Limb (tissue), 2 donors: ENCODE results near the gene GAS1.
A peak's percentile ranks its signal among the peaks of the same experiment; 100 is the strongest.

Source experiments
- DNase-seq, 2 donors: peaks; one replicate each; pipeline ENCODE4 v3.0.0-alpha.2; 2016; ENCODE audit errors: extremely low spot score in 2 of 2

Gene GAS1

DNA sequence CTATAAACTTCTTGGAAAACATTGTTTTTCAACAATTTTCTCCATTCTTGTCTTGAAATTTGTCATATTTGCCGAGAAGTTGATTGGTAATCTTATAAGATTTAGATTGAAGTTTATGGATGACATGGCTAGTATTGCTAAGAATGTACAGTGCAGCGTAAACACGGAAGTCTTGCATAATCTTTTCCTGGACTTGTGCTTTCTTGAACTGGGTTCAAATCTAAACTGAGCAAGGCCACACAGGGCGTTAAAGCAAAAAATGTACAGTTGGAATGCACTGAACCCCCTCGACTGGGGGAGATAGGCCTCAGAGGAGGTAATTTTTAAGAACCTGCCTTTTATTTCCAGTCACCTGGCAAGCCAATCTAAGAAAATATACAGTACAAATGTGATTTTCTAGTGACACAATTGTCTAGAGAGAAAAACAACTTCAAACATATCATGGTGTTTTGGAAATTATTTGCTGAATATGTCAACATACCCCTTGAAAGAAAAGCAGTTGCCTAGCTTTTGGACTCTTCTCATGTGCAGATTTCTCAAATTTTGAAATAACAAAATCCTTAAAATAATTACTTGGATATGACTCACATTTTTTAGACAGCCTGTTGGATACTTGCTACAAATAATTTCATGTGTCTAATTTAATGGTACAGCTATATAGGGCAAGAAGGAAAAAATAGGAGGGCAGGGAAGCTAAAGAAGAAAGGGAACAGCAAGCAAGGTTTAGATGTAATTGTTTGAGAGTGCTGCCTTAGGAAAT, 18.5 kb upstream of the GAS1 start:
- DNase-seq, result no peak

DNA sequence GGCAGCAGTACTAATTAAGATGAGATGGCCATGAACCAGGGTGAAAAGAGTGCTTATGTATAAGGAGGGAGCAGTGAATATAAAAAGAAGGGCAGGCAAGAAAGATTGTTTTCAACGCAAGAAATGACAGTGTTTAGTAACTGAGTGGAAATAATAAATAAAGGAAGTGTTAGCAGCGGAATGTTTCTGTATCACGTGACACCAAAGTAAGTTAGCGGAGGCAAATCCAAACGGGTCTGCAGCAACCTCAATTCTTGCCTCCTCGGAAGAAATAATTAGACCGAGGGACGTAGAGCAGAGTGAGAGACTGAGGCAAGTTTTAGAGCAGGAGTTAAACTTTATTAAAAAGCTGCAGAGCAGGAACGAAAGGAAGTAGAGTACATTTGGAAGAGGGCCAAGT, 15.4 kb upstream of the GAS1 start:
- DNase-seq, result no peak

DNA sequence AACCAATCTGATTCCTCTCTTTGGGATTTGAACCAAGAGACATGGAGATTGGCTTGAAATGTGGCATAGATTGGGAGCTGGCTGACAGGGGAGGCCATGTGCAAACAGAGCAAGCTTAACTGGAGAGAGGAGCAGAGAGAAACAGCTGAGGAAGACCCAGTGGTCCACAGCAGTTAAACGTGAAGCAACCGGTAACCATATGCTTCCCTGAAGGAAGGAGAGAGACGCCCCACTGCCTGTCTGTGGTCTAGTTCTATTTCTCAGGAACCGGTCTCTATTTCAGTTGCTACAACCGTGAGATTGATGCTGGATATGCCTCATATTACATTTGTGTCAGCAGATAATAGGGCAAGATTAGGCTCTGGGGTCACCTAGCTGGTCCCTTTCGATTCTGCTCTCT, 13.6 kb upstream of the GAS1 start:
- DNase-seq, result no peak

DNA sequence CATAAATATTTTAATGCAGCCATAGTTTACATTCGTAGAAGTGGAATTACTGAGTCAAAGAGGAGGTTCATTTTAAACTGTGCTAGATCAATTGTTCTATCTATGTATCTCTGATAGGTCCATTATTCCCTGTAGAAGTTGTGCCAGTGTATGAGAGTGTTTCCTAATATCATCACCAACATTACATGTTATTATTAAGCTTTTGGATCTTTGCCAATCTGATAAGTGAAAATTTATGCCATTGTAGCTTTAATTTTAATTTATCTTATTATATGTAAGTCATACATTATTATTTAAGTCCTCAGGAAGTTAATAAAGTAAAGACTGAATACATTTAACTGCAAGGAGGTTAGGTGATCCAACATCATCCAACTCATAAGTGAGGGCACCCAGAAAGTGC, 10.9 kb upstream of the GAS1 start:
- DNase-seq, result no peak

DNA sequence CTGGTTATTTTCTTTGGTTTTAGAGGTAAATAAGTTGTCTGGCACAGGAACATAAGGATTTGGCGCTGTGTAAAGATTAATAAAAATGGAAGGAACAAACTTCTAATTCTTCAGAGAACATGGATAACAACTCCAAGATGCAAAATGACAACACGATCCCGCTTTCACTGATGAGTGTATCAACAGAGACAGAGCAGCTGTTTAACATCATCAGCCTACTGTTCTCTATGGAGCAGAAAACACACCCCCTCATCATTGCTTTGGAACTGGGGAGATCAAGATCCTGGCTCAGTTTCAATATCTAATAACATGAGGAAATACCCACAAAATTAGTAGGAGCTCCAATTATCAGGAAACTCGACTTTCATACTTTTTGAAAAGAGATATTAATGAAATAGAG, 8.3 kb upstream of the GAS1 start:
- DNase-seq, result no peak

DNA sequence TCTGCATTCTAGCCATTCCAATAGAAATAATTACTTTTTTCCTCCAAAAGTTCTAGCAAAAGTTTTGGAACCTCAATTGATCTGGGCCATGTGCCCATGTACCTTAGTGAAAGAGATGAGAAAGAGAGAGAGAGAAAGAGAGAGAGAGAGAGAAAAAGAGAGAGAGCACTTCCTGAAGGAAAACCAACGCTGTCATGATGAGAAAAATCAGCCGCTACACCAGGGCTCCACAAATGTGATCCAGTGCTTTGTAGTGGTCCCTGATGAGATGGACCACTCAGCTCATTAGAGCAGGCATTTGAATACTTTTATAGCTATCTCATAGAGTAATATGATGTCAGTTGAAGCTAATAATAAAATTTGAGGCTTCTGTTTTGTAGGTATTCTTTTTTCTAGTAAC, 7.7 kb upstream of the GAS1 start:
- no peak for DNase-seq

DNA sequence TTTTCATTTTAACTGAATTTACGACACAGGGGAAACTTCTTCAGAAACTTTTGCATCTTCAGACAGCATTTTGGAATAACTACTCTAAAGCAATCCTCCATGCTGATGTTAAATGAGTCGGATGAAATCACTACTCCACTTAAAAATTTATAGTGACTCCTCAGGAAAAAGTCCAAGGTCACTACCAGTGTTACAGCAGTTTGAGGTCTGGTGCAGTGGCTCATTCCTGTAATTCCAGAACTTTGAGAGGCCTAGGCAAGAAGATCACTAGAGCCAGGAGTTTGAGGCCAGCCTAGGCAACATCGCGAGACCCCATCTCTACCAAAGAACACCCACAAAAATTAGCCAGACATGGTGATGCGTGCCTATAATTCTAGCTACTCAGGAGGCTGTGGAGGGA, 5.9 kb upstream of the GAS1 start:
- no peak for DNase-seq

DNA sequence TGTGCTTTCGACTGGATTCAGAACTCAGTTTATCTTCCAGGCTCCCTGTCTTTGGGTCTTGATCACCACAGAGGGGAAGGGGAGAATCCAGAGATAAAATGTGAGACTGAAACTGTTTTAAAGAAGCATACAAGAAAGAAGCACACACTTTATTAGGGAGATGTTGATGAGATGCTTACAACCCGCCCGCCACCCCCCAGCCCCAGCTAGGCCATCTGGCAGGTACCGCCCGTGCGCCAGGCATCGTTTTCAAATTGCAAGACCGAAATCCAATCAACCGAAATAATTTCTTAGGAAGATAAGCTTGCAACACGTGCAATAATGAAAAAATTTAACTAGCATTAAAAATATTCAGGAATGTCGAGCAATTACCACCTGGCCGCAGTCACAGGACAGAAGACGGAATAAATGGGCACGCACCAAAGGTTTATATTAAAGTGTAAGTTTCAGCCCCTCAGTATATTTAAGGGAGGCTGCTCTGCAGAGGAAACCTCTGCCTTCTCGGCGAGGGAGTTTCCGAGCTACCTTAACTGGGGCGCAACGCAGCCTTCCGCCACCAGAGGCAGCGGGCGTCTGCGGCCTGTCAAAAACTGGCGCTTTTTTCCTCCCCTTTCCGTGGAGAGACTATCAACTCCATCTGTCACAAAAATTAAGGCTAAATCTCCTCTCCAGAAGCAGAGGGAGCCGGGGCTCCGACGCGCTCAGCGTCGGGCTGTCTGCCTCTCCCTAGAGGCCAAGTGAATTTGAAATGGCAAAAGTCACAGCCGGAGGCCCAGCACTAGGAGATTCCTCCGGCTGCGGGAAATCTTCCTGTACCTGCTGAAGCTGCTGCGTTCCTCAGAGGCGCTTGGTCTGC, 996 bp upstream of the GAS1 start:
- peak; percentile 92 for DNase-seq

DNA sequence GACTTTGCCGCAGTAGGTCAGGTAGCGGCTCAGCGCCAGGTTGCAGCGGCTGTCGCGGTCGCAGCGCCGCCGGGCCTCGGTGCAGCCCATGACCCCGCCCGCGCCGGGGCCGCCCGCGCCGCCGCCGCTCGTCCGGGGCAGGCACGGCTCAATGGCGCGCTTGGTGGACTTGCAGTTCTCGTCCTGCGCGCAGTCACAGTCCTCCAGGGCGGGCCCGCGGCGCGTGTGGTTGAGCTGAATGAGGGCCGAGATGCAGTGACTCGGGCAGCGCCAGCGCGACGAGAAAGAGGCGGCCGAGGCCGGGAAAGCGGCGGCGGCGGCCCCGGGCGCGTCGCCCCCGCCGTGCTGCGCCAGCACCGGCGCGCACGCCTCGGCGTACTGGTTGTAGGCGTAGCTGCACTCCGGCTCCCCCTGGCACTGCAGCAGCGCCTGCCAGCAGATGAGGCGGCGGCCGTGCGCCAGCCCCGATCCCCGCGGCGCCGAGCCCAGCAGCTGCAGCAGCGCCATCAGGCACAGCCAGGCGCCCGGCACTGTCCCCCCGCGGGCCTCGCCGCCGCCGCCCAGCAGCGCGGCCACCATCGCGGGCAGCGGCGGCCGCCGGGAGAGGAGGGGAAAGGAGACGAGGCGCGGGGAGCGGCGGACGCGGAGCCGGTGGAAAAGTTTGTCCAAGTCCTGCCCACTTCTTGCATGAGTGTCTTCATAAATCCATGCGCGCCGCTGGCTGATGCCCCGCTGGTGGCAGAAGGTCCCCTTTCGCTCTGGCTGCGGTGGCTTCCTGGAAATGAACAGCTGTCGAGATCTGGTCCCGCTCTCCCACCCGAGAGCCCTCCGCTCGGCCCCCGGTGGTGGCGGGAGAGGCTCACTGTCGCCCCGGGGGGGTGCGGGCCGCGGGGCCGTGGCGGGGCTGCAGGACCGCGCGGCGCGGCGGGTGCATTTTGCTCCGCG, 833 bp downstream of the GAS1 start:
- DNase-seq, result peak in 1 of 2 donors; percentile 84

DNA sequence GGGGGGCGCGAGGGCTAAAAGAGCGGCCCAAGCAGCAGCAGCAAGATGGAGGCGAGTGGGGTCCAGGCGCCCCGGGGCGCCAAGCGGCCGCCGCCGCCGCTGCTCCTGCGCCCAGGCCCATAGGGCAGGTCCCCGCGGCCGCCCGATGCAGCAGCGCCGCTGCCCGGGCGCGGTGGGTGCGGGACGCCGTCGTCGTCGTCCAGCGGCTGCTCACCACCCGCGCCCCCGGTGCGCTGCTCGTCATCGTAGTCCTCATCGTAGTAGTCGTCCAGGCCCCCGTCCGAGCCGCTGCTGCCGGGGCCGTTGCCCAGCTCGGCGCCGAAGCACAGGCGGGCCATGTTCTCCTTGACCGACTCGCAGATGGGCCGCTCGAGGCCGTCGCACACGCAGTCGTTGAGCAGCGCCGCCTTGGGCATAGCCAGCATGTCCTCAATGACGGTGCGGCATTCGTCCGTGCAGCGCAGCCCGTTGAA, 1.5 kb downstream of the GAS1 start:
- peak in 1 of 2 donors; percentile 79 for DNase-seq

DNA sequence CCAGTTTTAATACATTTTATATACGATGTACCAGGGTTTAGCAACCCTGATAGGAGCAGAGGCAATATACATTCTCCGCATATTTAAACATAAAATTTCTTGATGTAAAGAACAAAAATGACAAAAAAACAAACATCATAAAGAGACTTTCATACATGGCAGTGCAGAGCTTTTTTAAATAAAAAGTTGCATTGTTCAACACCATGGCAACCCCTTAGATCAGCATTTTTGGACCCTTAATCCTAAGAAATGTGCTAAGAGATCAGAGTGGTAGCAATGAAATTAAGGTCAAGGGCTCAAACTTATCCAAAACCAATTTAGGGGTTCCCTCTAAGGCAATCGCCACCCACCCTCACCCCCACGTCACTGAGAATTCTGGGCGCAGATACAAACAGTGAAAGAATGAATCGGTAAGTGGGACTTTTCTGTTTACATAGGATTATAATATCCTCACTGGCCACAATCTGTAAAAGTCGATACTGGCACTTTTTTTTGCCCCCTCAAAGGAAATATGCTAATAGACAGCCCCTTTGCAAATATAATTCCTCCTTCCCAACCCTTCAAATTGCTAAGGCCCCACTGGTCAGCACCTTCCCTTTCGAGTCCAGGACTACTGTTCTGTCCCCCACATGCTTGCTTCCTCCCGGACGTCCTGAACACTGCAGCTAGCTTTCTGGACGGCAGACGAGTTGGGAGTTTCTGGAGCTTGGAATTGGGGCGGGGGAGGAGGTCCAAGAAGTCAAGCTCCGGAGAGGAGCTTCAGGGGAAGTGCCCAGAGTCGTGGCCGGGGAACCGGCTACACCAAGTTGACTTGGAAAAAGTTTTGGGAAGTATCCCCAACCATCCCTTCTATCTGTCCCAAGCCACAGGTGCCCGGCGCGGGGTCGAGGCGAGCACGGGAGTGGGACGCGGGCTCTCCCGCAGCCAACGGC, 2.2 kb downstream of the GAS1 start:
- no peak for DNase-seq

DNA sequence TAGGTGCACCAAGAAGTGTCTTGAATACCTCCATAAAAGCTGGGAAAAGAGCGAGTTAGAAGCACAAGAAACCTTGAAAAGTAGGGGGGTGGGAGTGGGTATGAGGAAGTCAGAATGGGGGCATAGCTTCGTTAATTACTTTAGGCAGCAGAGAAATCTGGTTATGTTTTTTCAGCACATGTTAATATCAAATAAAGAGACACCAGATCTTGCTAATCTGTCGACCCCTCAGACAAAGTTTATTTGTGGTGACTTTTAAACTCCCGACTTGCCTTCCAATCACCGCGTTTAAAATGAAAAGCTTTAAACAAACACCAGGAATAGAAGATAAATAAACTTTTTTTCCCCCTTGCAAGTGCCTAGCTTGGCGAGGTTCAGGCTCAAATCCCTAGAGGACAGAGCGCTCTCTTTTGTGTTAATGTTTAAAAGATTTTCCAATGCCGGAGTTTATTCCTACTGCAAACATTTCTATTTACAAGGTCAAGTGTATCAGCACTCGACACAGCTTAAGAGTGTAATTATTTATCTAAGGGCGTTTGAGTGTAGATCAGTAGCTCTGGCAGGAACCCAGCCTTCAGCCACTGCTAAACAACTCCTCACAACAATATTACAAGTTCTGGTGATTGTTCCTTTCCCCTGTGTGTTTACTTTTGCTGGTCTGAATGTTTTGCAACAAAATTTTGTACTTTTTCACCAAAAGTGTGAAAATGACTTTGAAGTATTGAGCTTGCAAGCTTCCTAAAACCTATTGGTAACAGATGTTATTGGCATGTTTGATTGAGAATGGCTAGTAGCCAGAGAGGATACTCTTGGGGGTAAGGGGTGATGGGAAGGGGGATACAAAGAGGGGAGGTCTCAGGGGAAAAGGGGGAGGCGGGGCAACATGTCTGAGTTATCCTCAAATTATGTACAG, 3.8 kb downstream of the GAS1 start:
- DNase-seq, result peak; percentile 53 to 61

DNA sequence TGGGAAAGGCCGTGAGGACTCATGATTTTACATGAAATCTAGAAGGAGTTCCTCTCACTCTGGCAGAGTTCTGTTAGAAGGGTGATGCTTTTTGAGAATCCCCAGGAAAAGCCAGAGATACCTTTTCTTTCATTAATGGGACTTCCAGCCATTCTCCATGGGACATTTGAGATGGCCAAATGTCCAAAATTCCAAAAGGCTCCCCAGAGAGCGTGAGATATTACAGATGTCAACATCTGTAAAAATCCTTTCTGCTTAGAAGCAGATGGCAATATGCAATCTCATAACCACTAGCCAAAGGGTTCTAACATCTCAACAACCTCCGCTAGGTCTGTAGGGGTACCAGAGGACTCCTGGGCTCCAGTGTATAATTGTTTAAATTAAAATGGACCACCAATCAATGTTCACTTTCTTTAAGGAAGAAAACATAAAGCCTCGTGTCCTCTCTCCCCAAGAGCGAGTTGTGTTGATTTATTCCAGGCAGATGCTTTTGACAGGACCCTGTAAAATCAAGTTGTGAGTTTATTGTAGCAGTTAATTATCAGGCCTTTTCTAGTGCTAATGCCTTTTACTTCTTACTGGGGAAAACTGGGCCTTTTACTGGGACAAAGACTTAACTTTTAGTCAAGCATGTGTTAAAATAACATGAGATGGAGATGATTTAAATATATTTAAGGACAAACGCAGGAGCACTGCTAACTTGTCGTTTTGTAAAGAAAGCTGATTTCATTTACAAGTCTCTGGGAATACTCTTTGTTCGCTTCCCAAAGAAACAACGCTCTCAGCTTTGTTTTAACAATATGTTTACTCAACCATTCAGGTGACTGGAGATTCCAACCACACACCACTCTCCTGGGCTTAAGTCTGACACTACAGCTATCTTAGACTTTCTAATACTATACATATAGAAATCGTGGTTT, 4.8 kb downstream of the GAS1 start:
- DNase-seq, result no peak

DNA sequence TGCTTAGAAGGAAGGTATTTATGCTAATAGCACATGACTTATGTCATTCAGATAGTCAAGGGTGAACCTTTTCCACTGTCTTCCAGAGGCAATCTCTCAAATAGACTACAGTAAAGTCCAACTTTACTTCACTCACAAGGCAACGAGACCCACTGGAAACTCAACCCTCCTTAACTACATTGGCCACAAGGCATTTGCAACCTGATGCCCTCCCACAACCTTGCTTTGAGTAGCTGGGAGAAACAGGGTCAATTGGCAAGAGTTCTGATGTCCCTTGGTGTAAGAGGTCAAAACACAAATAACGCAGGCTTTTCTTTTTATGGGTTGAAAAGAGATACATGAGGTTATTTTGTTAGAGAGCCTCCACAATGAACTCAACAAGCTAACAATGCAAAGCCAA, 6.1 kb downstream of the GAS1 start:
- no peak for DNase-seq

DNA sequence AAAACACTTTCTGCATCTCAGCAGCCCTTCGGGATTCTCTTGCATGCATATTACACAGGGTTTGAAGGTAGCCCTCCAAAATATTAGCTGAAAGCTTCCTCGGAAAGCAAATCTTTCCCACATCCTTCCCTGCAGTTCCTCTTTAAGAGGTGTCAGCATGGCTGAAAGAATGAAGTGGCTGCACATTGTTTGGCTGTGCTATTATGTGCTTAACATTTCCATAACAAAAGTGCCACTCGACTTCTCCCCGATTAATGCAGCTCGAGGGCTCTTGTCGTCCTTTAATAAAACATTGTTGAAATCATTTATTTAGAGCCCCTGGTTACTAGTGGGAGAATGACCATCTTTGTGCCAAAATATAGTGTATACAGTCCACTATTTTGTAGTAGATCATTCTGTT, 6.5 kb downstream of the GAS1 start:
- no peak for DNase-seq

DNA sequence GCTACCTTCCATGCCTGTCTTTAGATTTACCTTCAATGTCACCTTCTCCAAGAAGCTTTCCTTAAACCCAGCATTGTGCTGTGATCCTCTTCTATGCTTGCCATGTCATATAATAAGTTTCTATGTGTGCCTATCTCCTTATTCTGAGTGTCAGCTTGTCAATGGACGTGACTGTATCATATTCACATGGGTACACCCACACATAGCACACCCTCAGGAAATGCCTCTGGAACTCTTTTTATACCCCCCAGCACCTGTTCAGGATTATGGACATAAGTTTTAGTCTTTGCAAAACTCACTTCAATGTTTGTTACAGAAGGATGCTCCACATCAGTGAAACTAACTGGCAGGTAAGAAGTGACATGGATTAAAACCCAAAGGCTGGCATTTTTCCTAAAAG, 7.4 kb downstream of the GAS1 start:
- no peak for DNase-seq

DNA sequence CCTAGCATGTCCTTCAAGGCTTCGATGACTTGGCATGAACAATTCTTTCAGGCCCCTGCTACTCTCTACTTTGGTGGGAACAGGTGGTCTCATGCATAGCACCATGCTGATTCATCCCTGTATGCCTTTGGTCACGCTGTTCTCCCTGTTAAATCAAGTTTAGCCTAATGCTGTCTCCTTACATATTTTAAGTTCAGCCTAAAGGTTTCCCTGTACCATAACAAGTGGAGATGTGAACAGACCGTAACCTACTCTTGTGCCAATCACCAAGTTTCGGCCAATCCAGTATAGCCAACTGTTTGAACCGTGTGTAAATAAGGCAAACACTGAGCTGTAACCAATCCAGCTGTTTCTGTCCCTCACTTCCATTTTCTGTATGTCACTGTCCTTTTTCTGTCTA, 8.0 kb downstream of the GAS1 start:
- no peak for DNase-seq

DNA sequence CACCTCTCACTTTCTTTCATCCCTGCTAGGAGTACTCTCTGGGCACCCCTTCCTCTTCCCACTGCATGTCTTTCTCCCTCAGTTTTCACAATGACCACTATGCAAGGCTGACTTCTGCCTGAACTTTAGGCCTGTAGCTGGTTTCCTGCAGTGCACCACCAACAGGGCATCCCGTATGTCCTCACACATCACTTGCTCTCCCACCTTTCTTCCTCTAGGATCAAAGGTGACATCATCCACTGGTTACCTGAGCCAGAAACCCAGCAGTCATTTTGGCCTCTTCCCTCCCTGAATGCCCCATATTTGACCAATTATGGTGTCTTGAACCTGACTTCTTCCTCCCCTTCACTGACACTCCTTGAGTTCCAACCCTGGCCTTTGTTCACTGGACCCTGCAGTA, 8.5 kb downstream of the GAS1 start:
- no peak for DNase-seq
